Kidney (tissue), 14 donors: ENCODE results near the gene MUCL3. TPM values are rescaled to one million over a fixed set of nuclear protein-coding genes. Genes with fewer than 3 reads are reported as not detected.

Experiments
- DNase-seq, 5 donors: peaks; one replicate each; pipeline ENCODE4 v3.0.0-alpha.2; 2013 to 2020
- FAIRE-seq: peaks from 2 replicates; lab custom pipeline; 2012; peaks lifted over from hg19 to GRCh38; lab: Jason Lieb, UNC
- H3K27ac ChIP-seq, 2 donors: one replicate each; pipeline ENCODE4 v1.7.0; 2013; ENCODE audit warnings: low read depth in 2 of 2, low read length in 2 of 2, inconsistent platforms in 1 of 2
- H3K27me3 ChIP-seq: one replicate; pipeline ENCODE4 v1.7.1; 2013; ENCODE audit warnings: low read length, inconsistent platforms; ENCODE audit not compliant: control insufficient read depth, insufficient read depth
- H3K36me3 ChIP-seq, 3 donors: one replicate each; pipeline versions ENCODE4 v1.7.0 to v1.7.1; 2013; ENCODE audit warnings: low read length in 3 of 3, control low read depth in 1 of 3, inconsistent platforms in 1 of 3; ENCODE audit not compliant: insufficient read depth in 3 of 3, control insufficient read depth in 2 of 3
- H3K4me1 ChIP-seq, 3 donors: one replicate each; pipeline versions ENCODE4 v1.7.0 to v1.7.1; 2013; ENCODE audit warnings: low read length in 3 of 3, inconsistent platforms in 1 of 3, low read depth in 1 of 3; ENCODE audit not compliant: control insufficient read depth in 2 of 3, insufficient read depth in 2 of 3
- H3K4me3 ChIP-seq, 3 donors: one replicate each; pipeline versions ENCODE4 v1.7.0 to v1.8.1; 2013; ENCODE audit warnings: low read length in 3 of 3, control low read depth in 1 of 3, inconsistent platforms in 1 of 3
- H3K9ac ChIP-seq, 3 donors: one replicate each; pipeline versions ENCODE4 v1.7.0 to v1.7.1; 2013; ENCODE audit warnings: low read length in 3 of 3, control low read depth in 1 of 3, inconsistent platforms in 1 of 3
- H3K9me3 ChIP-seq, 3 donors: one replicate each; pipeline versions ENCODE4 v1.7.0 to v1.7.1; 2013; ENCODE audit warnings: low read length in 3 of 3, control low read depth in 1 of 3, inconsistent platforms in 1 of 3; ENCODE audit not compliant: control insufficient read depth in 2 of 3, insufficient read depth in 1 of 3
- intact Hi-C: fragments of 100-400 bp; cut with DNase I; formaldehyde crosslinking; loops from one replicate; pipeline ENCODE4 v1.11.1; 2022
- polyA plus RNA-seq: library from polyadenylated mRNA; stranded (reverse); fragments of 350-450 nt; fragmentation: Illumina TruSeq; extraction: RNeasy Lipid Tissue Mini Kit (QIAGEN cat#74804); gene quantifications from one replicate; pipeline ENCODE4 v1.2.3, GENCODE V29; 2014; ENCODE audit warnings: low read depth, low replicate concordance; ENCODE audit not compliant: insufficient read depth
- total RNA-seq: library from RNA; stranded (reverse); fragmentation: NEBNext Ultra II Directional; extraction: Animal tissue kit (Norgen Biotek cat#: 25700); gene quantifications from one replicate; pipeline ENCODE4 v1.2.1, GENCODE V29; 2021
- TF ChIP-seq, protein P1 (sequence below): IDR thresholded peaks from 3 replicates; pipeline ENCODE4 v1.5.1; 2012; ENCODE audit warnings: mild to moderate bottlenecking, moderate library complexity, borderline replicate concordance; ENCODE audit not compliant: insufficient read depth; ENCODE audit errors: extremely low read depth
- donor health status: control.
- donor health status: control.
- donor health status: control.
- donor health status: control.
- donor health status: control.
- donor health status: DM: yes; HTN: yes; CAD: no.
- donor health status: Normal renal cell carcinoma (clear cell type).

The MUCL3 gene
- total and polyA plus RNA-seq, 2 donors from 2014 or later = 0.13 TPM; not detected in 1

DNA sequence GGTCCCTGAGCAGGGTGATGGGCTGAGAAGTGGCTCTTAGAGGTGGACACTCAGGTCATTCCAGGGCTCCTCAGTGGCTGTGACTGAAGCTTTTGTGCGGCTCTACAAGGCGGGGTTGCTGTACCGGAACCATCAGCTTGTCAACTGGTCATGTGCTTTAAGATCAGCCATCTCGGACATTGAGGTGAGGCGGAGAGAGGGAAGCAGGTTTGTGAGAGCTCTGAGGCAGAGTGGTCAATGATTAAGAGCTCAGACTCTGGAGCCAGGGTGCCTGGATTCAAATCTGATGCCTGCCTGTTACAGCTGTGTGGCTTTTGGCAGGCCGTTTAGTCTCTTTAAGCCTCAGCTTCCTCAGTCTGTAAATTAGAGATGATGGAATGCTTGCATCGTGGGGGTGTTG, 23.7 kb upstream of the MUCL3 start:
- Histone ChIP-seq H3K27me3 (no peaks in the 10 kb centered on the region), H3K27ac (peak overlapping the region in 1 of 2 donors; percentile 29), H3K4me1 (peaks cover 0 to 31% (median 22%) of the 10 kb centered on the region in 3 donors), H3K36me3 (peaks cover 0 to 23% (median 5%) of the 10 kb centered on the region in 3 donors), H3K9ac (peak overlapping the region in 1 of 3 donors; percentile 22), H3K9me3 (no peaks in the 10 kb centered on the region), H3K4me3 (no peak overlapping the region)
- FAIRE-seq (no peak), DNase-seq (no peak)
- intact Hi-C loops = loop anchor here (10.0 kb wide), 1 partner anchor 158 kb away; no protein-coding TSS in a partner anchor
- TF ChIP-seq, protein P1, sequence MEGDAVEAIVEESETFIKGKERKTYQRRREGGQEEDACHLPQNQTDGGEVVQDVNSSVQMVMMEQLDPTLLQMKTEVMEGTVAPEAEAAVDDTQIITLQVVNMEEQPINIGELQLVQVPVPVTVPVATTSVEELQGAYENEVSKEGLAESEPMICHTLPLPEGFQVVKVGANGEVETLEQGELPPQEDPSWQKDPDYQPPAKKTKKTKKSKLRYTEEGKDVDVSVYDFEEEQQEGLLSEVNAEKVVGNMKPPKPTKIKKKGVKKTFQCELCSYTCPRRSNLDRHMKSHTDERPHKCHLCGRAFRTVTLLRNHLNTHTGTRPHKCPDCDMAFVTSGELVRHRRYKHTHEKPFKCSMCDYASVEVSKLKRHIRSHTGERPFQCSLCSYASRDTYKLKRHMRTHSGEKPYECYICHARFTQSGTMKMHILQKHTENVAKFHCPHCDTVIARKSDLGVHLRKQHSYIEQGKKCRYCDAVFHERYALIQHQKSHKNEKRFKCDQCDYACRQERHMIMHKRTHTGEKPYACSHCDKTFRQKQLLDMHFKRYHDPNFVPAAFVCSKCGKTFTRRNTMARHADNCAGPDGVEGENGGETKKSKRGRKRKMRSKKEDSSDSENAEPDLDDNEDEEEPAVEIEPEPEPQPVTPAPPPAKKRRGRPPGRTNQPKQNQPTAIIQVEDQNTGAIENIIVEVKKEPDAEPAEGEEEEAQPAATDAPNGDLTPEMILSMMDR = no peak

DNA sequence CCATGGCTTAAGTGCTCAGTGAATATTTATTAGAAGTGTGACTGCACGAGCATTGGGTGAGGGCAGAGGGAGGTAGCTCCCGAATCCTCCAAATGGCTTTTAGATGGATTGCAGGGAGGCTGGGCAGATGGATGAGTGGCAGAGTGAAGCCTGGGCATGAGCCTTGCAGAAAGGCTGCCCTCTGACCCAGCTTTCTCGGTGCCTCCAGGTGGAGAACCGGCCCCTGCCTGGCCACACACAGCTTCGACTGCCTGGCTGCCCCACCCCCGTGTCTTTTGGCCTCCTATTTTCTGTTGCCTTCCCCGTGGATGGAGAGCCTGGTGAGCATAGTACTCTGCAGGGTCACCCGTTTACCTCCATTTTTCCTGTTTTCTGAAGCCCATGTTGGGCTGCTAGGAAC, 23.3 kb upstream of the MUCL3 start:
- intact Hi-C loops = loop anchor here (10.0 kb wide), 1 partner anchor 157 kb away; no protein-coding TSS in a partner anchor
- Histone ChIP-seq H3K4me3 (no peak overlapping the region), H3K4me1 (peaks cover 0 to 31% (median 22%) of the 10 kb centered on the region in 3 donors), H3K9ac (peak overlapping the region in 1 of 3 donors; percentile 22), H3K36me3 (peaks cover 2 to 20% (median 5%) of the 10 kb centered on the region in 3 donors), H3K27me3 (no peaks in the 10 kb centered on the region), H3K9me3 (no peaks in the 10 kb centered on the region), H3K27ac (no peak overlapping the region)
- no peak for FAIRE-seq
- TF ChIP-seq, protein P1 = no peak
- DNase-seq = no peak

DNA sequence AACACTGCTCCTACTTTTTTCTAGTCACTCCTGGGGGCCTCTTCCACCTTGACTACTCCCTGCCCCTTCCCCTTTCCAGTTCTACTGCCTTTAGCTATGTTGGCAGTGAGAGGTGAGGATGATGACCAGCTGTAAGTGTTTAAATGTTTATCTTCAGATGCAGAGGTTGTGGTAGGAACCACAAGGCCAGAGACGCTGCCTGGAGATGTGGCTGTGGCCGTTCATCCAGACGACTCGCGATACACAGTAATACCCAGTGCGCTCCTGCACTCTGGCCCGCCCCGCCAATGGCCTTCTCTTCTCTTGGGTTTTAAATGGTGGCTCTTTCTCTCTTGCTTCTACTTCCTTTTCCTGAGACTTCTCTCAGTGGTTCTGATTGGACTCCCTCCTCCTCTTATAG, 22.1 kb upstream of the MUCL3 start:
- H3K27ac ChIP-seq = no peak overlapping the region
- no peak overlapping the region for H3K9ac ChIP-seq
- FAIRE-seq = no peak
- intact Hi-C loops = loop anchor here (10.0 kb wide), 1 partner anchor 156 kb away; no protein-coding TSS in a partner anchor
- peaks cover 0 to 22% (median 20%) of the 10 kb centered on the region in 3 donors for H3K4me1 ChIP-seq
- H3K4me3 ChIP-seq = no peak overlapping the region
- DNase-seq = no peak
- H3K36me3 ChIP-seq = peaks cover 2 to 13% (median 11%) of the 10 kb centered on the region in 3 donors
- H3K27me3 ChIP-seq = no peaks in the 10 kb centered on the region
- TF ChIP-seq, protein P1 = no peak
- H3K9me3 ChIP-seq = no peaks in the 10 kb centered on the region
